ENCODE measurements around the gene DENR. TPM values are rescaled to one million over a fixed set of nuclear protein-coding genes. Genes with fewer than 3 reads are reported as not detected.

Gene DENR
- total RNA-seq, 1 donor = 46.6 TPM

GRCh38 chr12:122722387-122722786, 30.2 kb upstream of the DENR start:
- TF ChIP-seq, protein P1, sequence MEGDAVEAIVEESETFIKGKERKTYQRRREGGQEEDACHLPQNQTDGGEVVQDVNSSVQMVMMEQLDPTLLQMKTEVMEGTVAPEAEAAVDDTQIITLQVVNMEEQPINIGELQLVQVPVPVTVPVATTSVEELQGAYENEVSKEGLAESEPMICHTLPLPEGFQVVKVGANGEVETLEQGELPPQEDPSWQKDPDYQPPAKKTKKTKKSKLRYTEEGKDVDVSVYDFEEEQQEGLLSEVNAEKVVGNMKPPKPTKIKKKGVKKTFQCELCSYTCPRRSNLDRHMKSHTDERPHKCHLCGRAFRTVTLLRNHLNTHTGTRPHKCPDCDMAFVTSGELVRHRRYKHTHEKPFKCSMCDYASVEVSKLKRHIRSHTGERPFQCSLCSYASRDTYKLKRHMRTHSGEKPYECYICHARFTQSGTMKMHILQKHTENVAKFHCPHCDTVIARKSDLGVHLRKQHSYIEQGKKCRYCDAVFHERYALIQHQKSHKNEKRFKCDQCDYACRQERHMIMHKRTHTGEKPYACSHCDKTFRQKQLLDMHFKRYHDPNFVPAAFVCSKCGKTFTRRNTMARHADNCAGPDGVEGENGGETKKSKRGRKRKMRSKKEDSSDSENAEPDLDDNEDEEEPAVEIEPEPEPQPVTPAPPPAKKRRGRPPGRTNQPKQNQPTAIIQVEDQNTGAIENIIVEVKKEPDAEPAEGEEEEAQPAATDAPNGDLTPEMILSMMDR (IDR thresholded peaks at IDR 0.05; ENCODE audit: insufficient read depth, low read depth, low read length) = no peak
- H3K4me3 ChIP-seq (ENCODE audit: low read depth, low read length) = no peak overlapping the region
- DNase-seq (ENCODE audit: low read depth) = no peak

GRCh38 chr12:122724641-122725243, 27.9 kb upstream of the DENR start:
- TF ChIP-seq, protein P1 (IDR thresholded peaks at IDR 0.05; ENCODE audit: insufficient read depth, low read depth, low read length) = no peak

GRCh38 chr12:122725452-122726079, 27.1 kb upstream of the DENR start:
- no peak overlapping the region for H3K4me3 ChIP-seq (ENCODE audit: low read depth, low read length)
- TF ChIP-seq, protein P1 (IDR thresholded peaks at IDR 0.05; ENCODE audit: insufficient read depth, low read depth, low read length) = no peak
- DNase-seq (ENCODE audit: low read depth) = no peak

More at GRCh38 chr12:122724641-122725243, 27.9 kb upstream of the DENR start:
- H3K4me3 ChIP-seq (ENCODE audit: low read depth, low read length) = no peak overlapping the region
- DNase-seq (ENCODE audit: low read depth) = no peak

DNA sequence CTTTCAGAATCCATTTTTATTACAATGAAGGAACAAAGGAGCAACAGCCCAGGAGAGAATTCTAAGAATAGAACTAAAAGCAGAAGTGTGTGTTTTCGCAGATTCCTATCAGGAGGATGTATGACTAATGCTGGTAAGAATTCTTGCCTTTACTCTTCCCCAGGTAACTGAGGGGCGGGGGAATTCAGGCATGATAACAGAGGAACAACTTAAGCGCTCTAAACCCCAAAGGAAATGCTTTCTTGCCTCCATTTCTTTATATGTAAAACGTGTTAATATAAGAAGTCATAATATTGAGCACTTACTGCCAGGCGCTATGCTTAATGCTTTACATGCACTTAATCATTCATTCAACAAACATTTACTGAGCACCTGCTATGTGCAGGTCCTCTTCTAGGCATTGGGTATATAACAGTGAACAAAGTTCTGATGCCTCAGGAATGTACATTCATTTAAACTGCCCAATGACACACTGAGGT, 26.5 kb upstream of the DENR start:
- no peak for DNase-seq (ENCODE audit: low read depth)
- TF ChIP-seq, protein P1 (IDR thresholded peaks at IDR 0.05; ENCODE audit: insufficient read depth, low read depth, low read length) = no peak
- H3K4me3 ChIP-seq (ENCODE audit: low read depth, low read length) = no peak overlapping the region

- DNase-seq (ENCODE audit: low read depth) = no peak
- TF ChIP-seq, protein P1 (IDR thresholded peaks at IDR 0.05; ENCODE audit: insufficient read depth, low read depth, low read length) = no peak
- peak overlapping the region; percentile 48 for H3K4me3 ChIP-seq (ENCODE audit: low read depth, low read length)
These were observed 22.9 kb upstream of the DENR start for GRCh38 chr12:122729583-122730214.

- DNase-seq (ENCODE audit: low read depth) = peak; percentile 57
- TF ChIP-seq, protein P1 (IDR thresholded peaks at IDR 0.05; ENCODE audit: insufficient read depth, low read depth, low read length) = peak; percentile 29
- H3K4me3 ChIP-seq (ENCODE audit: low read depth, low read length) = peak within 1 kb of the TSS; percentile 48
These were observed 22.2 kb upstream of the DENR start, which contains the start of gene HCAR1 for GRCh38 chr12:122730215-122731014. TSS of gene HCAR1 (minus strand) at chr12:122730844. CDS start at chr12:122730339, 505 bp downstream.
